ENCODE measurements around the gene NRIP1. TPM values are rescaled to one million over a fixed set of nuclear protein-coding genes. Genes with fewer than 3 reads are reported as not detected.

The NRIP1 gene
- total and polyA plus RNA-seq, 9 of the 15 experiments (the other 6 are each of a cell fraction or from before 2014, with no cell fraction given), result 4.3 to 42.8 (median 19.6) TPM

- ChIA-PET POLR2A (interaction anchor here (0.6 to 1.0 kb wide), 2 partner anchors 12 to 23 kb away, joined by 3 to 4 read pairs; no protein-coding TSS in a partner anchor), CTCF (ENCODE audit: low intra/inter-chr PET ratio) (no interaction called here)
- Histone ChIP-seq H3K4me1 (replicated peaks in 1 of 2; ENCODE audit: control insufficient read depth in 2 of 2, insufficient read depth in 2 of 2, low read length in 2 of 2) (no peaks in the 10 kb centered on the region), H3K9me1 (ENCODE audit: control insufficient read depth, insufficient read depth, low read length) (no peaks in the 10 kb centered on the region), H3K27ac (ENCODE audit: extremely low read depth, low read depth, low read length) (no peak overlapping the region), H3K4me3 (no peak overlapping the region), H3K79me2 (ENCODE audit: control insufficient read depth, insufficient read depth, low read length) (peaks cover 71% of the 10 kb centered on the region), H3K36me3 (ENCODE audit: control insufficient read depth, insufficient read depth, low read length) (peaks cover 12% of the 10 kb centered on the region; the same call in 2 of the 3 replicates), H3K9ac (ENCODE audit: insufficient read depth in 1 of 2, low read depth in 2 of 2, low read length in 2 of 2) (no peak overlapping the region), H4K20me1 (replicated peaks; ENCODE audit: control insufficient read depth, insufficient read depth, low read length) (no peaks in the 10 kb centered on the region), H2AFZ (ENCODE audit: low read depth, low read length) (no peak overlapping the region), H3K4me2 (ENCODE audit: insufficient read depth, low read length) (no peak overlapping the region), H3K9me3 (replicated peaks; ENCODE audit: control insufficient read depth, insufficient read depth, low read depth, low read length) (no peaks in the 10 kb centered on the region), H3K27me3 (ENCODE audit: control insufficient read depth in 2 of 2, insufficient read depth in 2 of 2, low read length in 2 of 2) (no peaks in the 10 kb centered on the region)
- FAIRE-seq (no peak), DNase-seq (ENCODE audit: extremely low read depth in 1 of 4, low spot score in 3 of 4) (no peak), ATAC-seq (no peak)
- BruUV-seq (replicated peaks), result no TSS peak
- WGBS (ENCODE audit: insufficient coverage, low coverage, missing lambda C conversion rate), result 73% methylated on average over 4 of the region's 4 CpGs
- in situ Hi-C loops (cut with MboI) (loop anchor here (25.0 kb wide), 1 partner anchor 1692 kb away; no protein-coding TSS in a partner anchor), intact Hi-C loops (cut with micrococcal nuclease) (no loop called here)
- TF ChIP-seq ZNF764 (CRISPR knock-in tag; IDR thresholded peaks at IDR 0.05; ENCODE audit: low read depth) (no peak), RREB1 (CRISPR knock-in tag; IDR thresholded peaks at IDR 0.05) (no peak), GATA2 (CRISPR knock-in tag; IDR thresholded peaks at IDR 0.05) (no peak), ZNF583 (CRISPR knock-in tag; IDR thresholded peaks at IDR 0.05) (no peak), ZNF318 (IDR thresholded peaks at IDR 0.05; ENCODE audit: borderline replicate concordance in 1 of 2, low read depth in 1 of 2) (no peak), MAFG (tag; conservative IDR thresholded peaks at IDR 0.05) (no peak), SMAD2 (IDR thresholded peaks at IDR 0.05; ENCODE audit: low read depth, low read length) (no peak), SPI1 (IDR thresholded peaks at IDR 0.05; ENCODE audit: borderline replicate concordance, low read depth, low read length) (no peak)
Observed at GRCh38 chr21:15029077-15029476, 35.7 kb downstream of the NRIP1 start.

Measured in K562 (cell line).